Adipocyte (in vitro differentiated cells): Measurements from ENCODE around the gene ULK4.
A peak's percentile ranks its signal among the peaks of the same experiment; 100 is the strongest.
"Not testable (repeated sequence)": the region's sequence is repeated elsewhere in the genome, so short reads cannot be mapped to it uniquely, and the experiment has no call there.

Source experiments
- DNase-seq: peaks from one replicate; pipeline ENCODE4 v3.0.0-alpha.2; 2015; ENCODE audit warnings: low read depth
- H3K27me3 ChIP-seq: replicated peaks from 2 replicates; pipeline ENCODE4 v1.7.0; 2013; ENCODE audit warnings: mild to moderate bottlenecking, low read length, moderate library complexity; ENCODE audit not compliant: control insufficient read depth, insufficient read depth
- H3K36me3 ChIP-seq: 2 replicates; pipeline ENCODE4 v1.7.0; 2013; ENCODE audit warnings: low read length, mild to moderate bottlenecking, moderate library complexity; ENCODE audit not compliant: control insufficient read depth, insufficient read depth, severe bottlenecking
- H3K4me1 ChIP-seq: 2 replicates; pipeline ENCODE4 v1.7.0; 2013; ENCODE audit warnings: mild to moderate bottlenecking, low read length, moderate library complexity; ENCODE audit not compliant: control insufficient read depth, insufficient read depth
- H3K4me3 ChIP-seq: 2 replicates; pipeline ENCODE4 v1.7.0; 2013; ENCODE audit warnings: mild to moderate bottlenecking, low read length, moderate library complexity
- H3K9ac ChIP-seq: 2 replicates; pipeline ENCODE4 v1.7.0; 2013; ENCODE audit warnings: mild to moderate bottlenecking, low read length, moderate library complexity
- H3K9me3 ChIP-seq: 2 replicates; pipeline ENCODE4 v1.7.0; 2013; ENCODE audit warnings: mild to moderate bottlenecking, low read length, moderate library complexity; ENCODE audit not compliant: control insufficient read depth

Gene ULK4

DNA sequence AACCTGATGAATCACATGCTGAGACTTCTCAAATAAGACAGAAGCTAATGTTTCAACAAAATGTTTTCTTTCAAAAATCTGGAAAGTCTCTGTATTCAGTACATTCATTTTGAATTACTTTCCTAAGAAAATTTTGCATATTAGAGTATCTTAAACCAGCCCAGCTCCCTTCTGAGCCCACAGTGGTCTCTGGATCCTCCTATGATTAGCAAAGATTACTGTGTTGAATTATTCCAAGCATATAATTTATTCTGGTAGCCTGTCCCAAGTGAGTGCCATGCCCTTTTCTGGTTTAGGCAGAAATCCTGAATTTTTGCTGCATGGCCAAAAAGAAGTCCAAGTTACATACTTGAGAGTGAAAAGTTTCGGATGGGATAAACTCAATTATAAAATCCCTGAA is 483.6 kb downstream of the ULK4 start:
- H3K4me3 ChIP-seq, result no peak overlapping the region
- no peak overlapping the region for H3K9ac ChIP-seq
- no peaks in the 10 kb centered on the region for H3K4me1 ChIP-seq
- no peaks in the 10 kb centered on the region for H3K36me3 ChIP-seq
- H3K27me3 ChIP-seq, result no peaks in the 10 kb centered on the region
- H3K9me3 ChIP-seq, result peaks cover 11% of the 10 kb centered on the region
- DNase-seq, result no peak

DNA sequence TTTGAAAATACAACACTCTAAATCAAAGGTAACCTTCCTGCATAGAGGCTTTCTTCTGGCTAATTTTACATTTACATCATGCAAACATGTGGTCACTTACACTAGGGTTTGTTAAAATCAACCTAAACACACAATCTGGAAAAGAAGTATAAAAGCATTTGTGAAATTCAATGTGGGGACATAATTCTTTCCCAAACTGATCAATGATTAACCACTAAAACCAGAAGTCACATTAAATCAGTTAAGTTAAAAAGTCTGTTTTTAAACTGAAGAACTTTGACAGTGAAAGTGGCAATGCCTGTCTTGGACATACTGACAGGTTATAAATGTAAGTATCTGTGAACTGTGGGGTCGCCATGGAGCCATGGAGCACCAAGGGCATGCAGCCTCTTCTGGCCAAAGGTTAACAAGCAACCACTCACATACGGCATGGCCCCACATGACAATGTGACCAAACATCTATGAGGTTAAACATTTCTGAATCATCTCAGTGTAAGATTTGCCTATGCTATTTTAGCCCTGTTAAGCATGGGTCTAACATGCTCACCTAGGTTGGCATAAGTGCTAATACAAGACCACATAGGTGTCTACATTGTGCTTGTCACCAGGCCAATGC is 484.4 kb downstream of the ULK4 start:
- H3K27me3 ChIP-seq, result no peaks in the 10 kb centered on the region
- H3K9me3 ChIP-seq, result peaks cover 19% of the 10 kb centered on the region
- H3K4me1 ChIP-seq, result no peaks in the 10 kb centered on the region
- no peak overlapping the region for H3K9ac ChIP-seq
- DNase-seq, result no peak
- no peaks in the 10 kb centered on the region for H3K36me3 ChIP-seq
- no peak overlapping the region for H3K4me3 ChIP-seq

DNA sequence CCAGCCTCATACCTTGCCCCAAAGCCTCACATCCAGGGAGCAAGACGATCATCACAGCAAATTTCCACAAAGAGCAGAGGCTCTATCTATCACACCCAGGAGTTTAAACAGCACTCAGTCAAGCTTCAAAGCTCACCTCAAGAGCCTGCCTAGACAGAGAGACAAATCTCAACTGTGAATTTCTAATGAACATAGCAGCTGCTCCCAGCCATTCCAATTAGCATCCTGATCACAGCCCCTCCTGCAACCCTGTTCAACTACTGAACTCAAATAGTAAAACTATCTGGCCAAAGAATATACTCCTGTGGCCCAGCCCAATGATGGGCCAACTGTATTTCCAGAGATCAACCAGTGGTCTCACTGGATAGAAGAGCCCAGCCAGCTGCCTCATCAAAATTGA is 492.8 kb downstream of the ULK4 start:
- H3K4me1 ChIP-seq, result peaks cover 13% of the 10 kb centered on the region
- H3K4me3 ChIP-seq, result no peak overlapping the region
- H3K36me3 ChIP-seq, result no peaks in the 10 kb centered on the region
- H3K9ac ChIP-seq, result no peak overlapping the region
- H3K27me3 ChIP-seq, result no peaks in the 10 kb centered on the region
- H3K9me3 ChIP-seq, result peaks cover 46% of the 10 kb centered on the region
- DNase-seq, result no peak

DNA sequence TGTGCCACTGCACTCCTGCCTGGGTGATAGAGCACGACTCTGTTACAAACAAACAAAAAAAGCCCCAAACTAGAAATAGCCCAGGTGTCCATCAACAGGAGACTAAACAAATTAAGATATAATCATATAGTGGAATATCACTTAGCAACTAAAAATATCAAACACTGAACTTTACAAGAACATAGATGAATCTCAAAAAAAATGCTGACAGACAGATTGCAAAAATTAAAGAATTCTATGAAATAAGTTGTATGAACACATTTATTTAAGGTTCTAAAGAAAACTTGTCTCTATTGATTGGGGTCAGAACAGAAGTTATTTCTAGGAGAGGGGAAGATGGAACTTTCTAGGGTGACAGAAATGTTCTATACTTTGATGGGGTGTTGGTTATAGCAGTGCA is 494.4 kb downstream of the ULK4 start:
- no peak for DNase-seq

DNA sequence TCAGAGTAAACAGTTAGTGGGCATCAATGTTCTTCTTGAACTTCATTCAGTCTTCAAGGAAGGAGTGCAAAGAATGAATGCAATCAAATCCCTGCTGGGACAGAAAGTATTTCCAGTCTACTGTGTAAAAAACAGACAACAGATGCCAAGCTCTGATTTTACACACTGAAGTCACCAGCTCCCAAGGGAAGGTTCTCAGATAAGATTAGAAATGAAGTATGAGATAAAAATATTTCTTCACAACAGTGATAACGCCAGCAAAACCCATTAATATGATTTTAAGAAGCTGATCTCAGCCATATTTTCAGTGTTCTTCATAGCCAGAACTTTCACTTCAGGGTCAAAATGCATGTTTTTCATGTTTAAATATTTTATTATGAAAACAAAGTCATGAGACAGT is 497.0 kb downstream of the ULK4 start:
- peaks cover 3% of the 10 kb centered on the region for H3K9me3 ChIP-seq
- DNase-seq, result peak; percentile 7
- H3K36me3 ChIP-seq, result no peaks in the 10 kb centered on the region
- H3K9ac ChIP-seq, result no peak overlapping the region
- H3K4me3 ChIP-seq, result no peak overlapping the region
- H3K27me3 ChIP-seq, result no peaks in the 10 kb centered on the region
- H3K4me1 ChIP-seq, result peaks cover 14% of the 10 kb centered on the region

More for the DNA sequence above, 494.4 kb downstream of the ULK4 start:
- H3K4me3 ChIP-seq, result no peak overlapping the region
- H3K4me1 ChIP-seq, result peaks cover 14% of the 10 kb centered on the region
- no peaks in the 10 kb centered on the region for H3K36me3 ChIP-seq
- H3K9me3 ChIP-seq, result peaks cover 30% of the 10 kb centered on the region
- H3K27me3 ChIP-seq, result no peaks in the 10 kb centered on the region
- no peak overlapping the region for H3K9ac ChIP-seq

DNA sequence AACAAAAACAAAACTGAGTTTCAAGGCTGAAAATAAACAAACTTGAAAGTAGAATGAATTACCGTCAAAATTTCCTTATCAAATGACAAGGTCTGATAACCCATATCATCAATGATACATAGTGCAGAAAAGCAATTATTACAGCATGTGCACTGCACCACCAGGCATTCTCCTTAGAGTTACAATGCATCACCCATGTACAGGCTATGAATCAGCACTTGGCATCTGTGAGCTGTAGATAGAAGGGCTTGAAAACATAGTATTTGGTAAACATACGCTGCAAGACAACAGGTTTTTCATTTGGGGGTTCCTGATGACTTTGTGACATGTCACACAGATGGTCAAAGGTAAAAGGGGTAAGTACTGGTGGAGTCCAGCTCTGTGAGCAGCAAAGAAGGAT is 497.5 kb downstream of the ULK4 start:
- no peak overlapping the region for H3K9ac ChIP-seq
- H3K4me3 ChIP-seq, result no peak overlapping the region
- peak; percentile 31 for DNase-seq
- H3K4me1 ChIP-seq, result peaks cover 14% of the 10 kb centered on the region
- no peaks in the 10 kb centered on the region for H3K36me3 ChIP-seq
- H3K27me3 ChIP-seq, result no peaks in the 10 kb centered on the region
- no peaks in the 10 kb centered on the region for H3K9me3 ChIP-seq

DNA sequence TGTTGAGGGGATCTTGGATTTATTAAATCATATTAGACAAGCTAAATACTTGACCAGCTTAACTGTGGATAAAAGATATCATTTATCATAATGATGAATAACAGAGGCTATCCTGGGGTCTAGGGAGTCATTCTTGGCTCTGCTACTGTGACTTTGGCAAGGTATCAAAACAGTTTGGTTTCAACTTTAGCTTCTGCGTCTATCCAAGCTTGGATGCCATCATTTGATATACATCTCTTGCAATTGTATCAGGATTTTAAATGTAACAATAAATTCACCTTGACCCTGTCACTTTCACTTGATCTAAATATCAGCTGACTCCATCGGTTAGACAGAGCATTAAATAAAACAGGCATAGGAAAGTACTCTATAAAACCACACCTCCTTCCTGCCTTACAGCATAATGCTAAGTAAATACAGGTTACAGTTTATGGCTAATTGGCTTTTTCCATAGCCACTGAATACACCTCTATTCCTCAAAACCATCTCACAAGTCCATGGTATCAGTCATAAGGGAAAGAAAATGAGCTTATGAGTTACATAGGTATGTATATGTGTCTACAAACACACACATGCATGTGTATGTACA is 499.7 kb downstream of the ULK4 start:
- H3K4me3 ChIP-seq, result no peak overlapping the region
- no peak overlapping the region for H3K9ac ChIP-seq

DNA sequence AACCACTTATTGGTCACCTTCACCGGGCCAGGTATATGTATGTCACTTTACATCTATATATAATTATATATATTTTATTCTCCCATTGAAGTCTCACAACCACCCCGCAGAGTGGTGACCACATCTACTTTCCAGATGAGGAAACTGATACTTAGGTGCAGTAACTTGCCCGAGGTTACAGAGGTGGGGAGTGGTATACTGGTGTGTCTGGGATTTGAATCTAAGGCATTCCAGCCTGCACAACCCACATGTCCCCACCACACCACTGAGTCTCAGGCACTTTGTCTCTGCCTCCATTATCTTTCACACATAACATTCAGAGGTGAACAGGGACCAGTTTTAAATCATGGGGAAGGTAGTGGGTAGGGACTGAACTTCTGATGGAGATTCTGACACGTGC is 501.2 kb downstream of the ULK4 start:
- no peak overlapping the region for H3K4me3 ChIP-seq
- H3K27me3 ChIP-seq, result no peaks in the 10 kb centered on the region
- H3K9me3 ChIP-seq, result no peaks in the 10 kb centered on the region
- DNase-seq, result no peak
- no peaks in the 10 kb centered on the region for H3K36me3 ChIP-seq
- no peak overlapping the region for H3K9ac ChIP-seq
- H3K4me1 ChIP-seq, result peaks cover 14% of the 10 kb centered on the region

More for the DNA sequence above, 499.7 kb downstream of the ULK4 start:
- Histone ChIP-seq H3K9me3 (no peaks in the 10 kb centered on the region), H3K27me3 (no peaks in the 10 kb centered on the region), H3K4me1 (peaks cover 14% of the 10 kb centered on the region), H3K36me3 (no peaks in the 10 kb centered on the region)
- no peak for DNase-seq

DNA sequence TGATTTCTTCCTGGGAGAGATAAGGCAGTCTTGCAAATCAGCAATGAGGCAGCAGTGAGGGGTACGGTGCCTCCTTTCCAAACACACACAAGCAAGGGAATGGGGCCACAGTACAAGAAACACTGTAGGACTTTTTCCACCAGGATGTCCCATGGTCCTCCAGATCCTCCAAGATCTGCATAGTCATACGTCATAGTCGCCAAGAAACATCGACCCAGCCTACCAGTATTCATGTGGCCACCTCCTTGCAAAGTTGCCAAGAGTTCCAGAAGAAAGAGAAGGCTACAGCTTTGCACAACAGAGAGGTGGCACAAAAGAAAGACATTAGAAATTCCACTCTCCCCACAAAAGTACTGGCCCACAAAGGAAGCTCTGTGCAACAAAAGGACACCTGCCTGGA is 504.7 kb downstream of the ULK4 start:
- DNase-seq, result no peak
- H3K27me3 ChIP-seq, result no peaks in the 10 kb centered on the region
- H3K4me1 ChIP-seq, result no peaks in the 10 kb centered on the region
- no peak overlapping the region for H3K4me3 ChIP-seq
- no peaks in the 10 kb centered on the region for H3K36me3 ChIP-seq
- H3K9ac ChIP-seq, result no peak overlapping the region
- H3K9me3 ChIP-seq, result no peaks in the 10 kb centered on the region

DNA sequence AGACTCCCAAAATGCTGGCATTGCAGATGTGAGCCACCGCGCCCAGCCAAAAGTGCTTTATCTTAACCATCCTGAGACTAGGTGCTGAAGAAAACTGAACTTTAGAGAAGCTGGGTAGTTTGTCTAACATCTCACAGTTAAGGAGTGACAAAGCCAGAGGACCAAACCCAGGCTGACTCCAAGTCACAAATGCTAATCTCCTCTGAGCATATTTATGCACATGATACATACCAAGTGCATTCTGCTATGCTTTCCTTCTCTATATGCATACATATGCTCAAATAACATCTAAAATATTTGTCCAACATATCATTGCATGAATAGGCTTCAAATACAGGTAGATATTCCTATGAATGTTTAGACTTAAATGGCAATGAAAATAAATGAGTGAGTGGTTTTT is 505.7 kb downstream of the ULK4 start:
- no peak overlapping the region for H3K4me3 ChIP-seq
- H3K36me3 ChIP-seq, result no peaks in the 10 kb centered on the region
- no peaks in the 10 kb centered on the region for H3K9me3 ChIP-seq
- H3K27me3 ChIP-seq, result no peaks in the 10 kb centered on the region
- DNase-seq, result no peak
- no peaks in the 10 kb centered on the region for H3K4me1 ChIP-seq
- no peak overlapping the region for H3K9ac ChIP-seq

DNA sequence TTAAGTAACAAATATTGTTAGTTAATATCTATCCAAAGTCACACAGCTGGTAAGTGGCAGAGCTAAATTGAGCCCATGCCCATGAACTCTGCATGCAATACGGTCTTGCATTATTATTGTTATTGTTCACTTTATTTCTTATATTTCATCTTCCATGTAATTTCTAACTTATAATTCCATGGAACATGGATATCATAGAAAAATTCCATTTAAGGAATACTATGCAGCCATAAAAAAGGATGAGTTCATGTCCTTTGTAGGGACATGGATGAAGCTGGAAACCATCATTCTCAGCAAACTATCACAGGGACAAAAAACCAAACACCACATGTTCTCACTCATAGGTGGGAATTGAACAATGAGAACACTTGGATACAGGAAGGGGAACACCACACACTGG is 508.3 kb downstream of the ULK4 start:
- not testable (repeated sequence) for H3K4me1 ChIP-seq, H3K36me3 ChIP-seq, H3K27me3 ChIP-seq, H3K9me3 ChIP-seq, H3K4me3 ChIP-seq, DNase-seq, H3K9ac ChIP-seq
